A549 (cell line): ENCODE measurements around the gene SINHCAF.
"Not testable (repeated sequence)": the region's sequence is repeated elsewhere in the genome, so short reads cannot be mapped to it uniquely, and the experiment has no call there.

Experiments used
- CHD2 ChIP-seq: fragments of 150-350 bp; IDR thresholded peaks from 2 replicates; pipeline ENCODE4 v1.6.1; 2014; ENCODE audit warnings: low read length; ENCODE audit not compliant: partially characterized antibody
- CTCF ChIP-seq: fragments of >200 bp; sonication (Bioruptor Twin); formaldehyde crosslinking; IDR thresholded peaks from 3 replicates; pipeline ENCODE4 v1.5.1; 2016
- JUN ChIP-seq, 2 experiments: fragments of >200 bp; sonication (Bioruptor Twin); formaldehyde crosslinking; IDR thresholded peaks; 2 replicates in 1 of 2; 3 replicates in 1 of 2; pipeline ENCODE4 v1.6.1; 2016 to 2017
- JUNB ChIP-seq: fragments of >200 bp; sonication (Bioruptor Twin); formaldehyde crosslinking; IDR thresholded peaks from 2 replicates; pipeline ENCODE4 v1.6.1; 2016
- KDM1A ChIP-seq: fragments of 200-600 bp; sonication (generic); IDR thresholded peaks from 2 replicates; pipeline ENCODE4 v1.6.1; 2016; ENCODE audit warnings: low read depth, mild to moderate bottlenecking
- NPAS2 ChIP-seq: fragments of 250-450 bp; sonication (Bioruptor Pico); IDR thresholded peaks from 2 replicates; pipeline ENCODE4 v1.8.0; 2022; ENCODE audit warnings: mild to moderate bottlenecking, moderate library complexity, borderline replicate concordance
- POLR2A ChIP-seq: IDR thresholded peaks from 2 replicates; pipeline ENCODE4 v1.6.1; 2012; ENCODE audit warnings: mild to moderate bottlenecking, low read length
- RARB ChIP-seq: fragments of 250-450 bp; sonication (Bioruptor Pico); IDR thresholded peaks from 2 replicates; pipeline ENCODE4 v1.8.0; 2021; ENCODE audit warnings: mild to moderate bottlenecking, moderate library complexity
- RCOR1 ChIP-seq: fragments of 150-350 bp; IDR thresholded peaks from 2 replicates; pipeline ENCODE4 v1.6.1; 2014; ENCODE audit warnings: antibody characterized with exemption, low read length, low read depth
- REST ChIP-seq: fragments of 200-600 bp; sonication (generic); IDR thresholded peaks from 2 replicates; pipeline ENCODE4 v1.6.1; 2016; ENCODE audit warnings: antibody characterized with exemption, mild to moderate bottlenecking, moderate library complexity
- RNF2 ChIP-seq: fragments of 200-600 bp; sonication (generic); IDR thresholded peaks from 2 replicates; pipeline ENCODE4 v1.6.1; 2016; ENCODE audit warnings: low read depth, mild to moderate bottlenecking, antibody characterized with exemption, moderate library complexity, borderline replicate concordance
- TFCP2L1 ChIP-seq: fragments of 250-450 bp; sonication (Bioruptor Pico); IDR thresholded peaks from 2 replicates; pipeline ENCODE4 v1.5.0; 2021; ENCODE audit warnings: mild to moderate bottlenecking
- ZC3H11A ChIP-seq: fragments of 450-650 bp; IDR thresholded peaks from 2 replicates; pipeline ENCODE4 v1.6.1; 2014; ENCODE audit warnings: antibody characterized with exemption, mild to moderate bottlenecking
- ZSCAN20 ChIP-seq: fragments of 250-450 bp; sonication (Bioruptor Pico); IDR thresholded peaks from 2 replicates; pipeline ENCODE4 v1.8.0; 2022; ENCODE audit warnings: mild to moderate bottlenecking, moderate library complexity

- not testable (repeated sequence) for TF ChIP-seq CTCF; CHD2; RNF2; ZC3H11A; RARB; NPAS2 (CRISPR knock-in tag); REST; POLR2A; RCOR1; JUNB; TFCP2L1; KDM1A; JUN (IDR thresholded peaks at IDR 0.05); ZSCAN20 (CRISPR knock-in tag)
Measured at GRCh38 chr12:31242418-31242817, 83.5 kb downstream of the SINHCAF start.
